NCI-H187 treated with DMSO at 0.1 percent for 48 hours (cell line): ENCODE measurements around the gene LYPD1.

ENCODE experiments used
- DNase-seq: peaks from one replicate; lab custom pipeline; 2025; lab: John Stamatoyannopoulos, UW

Gene LYPD1

DNA sequence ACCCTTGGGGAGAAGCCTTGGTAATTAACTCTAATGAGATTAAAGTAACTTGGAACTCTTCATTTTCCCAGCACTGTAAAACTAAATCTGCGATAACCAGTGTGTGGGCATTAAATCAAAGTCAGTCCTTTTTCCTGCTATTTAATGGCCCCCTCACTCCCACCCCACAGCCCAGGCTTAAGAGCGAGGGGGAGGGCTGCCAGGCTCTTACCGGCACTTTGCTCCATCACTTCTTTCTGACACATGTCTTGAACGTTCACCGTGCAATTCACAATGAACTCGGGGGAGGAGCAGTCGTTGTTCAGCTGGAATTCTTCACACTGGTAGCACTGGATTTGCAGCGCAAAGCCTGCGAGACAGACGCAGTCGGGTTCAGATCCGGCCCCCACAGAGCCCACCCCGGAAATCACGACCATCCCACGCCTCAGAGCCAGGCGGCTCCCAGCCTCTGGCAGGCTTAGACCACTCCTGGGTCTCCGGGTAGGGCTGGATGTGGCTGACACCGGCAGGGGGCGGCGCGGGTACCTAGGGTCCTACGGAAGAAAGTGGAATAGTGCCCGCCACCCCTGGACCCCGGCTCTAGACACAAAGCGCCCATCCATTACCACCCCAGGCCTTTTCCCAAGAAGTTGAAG is 1.7 kb downstream of the LYPD1 start:
- no peak for DNase-seq

DNA sequence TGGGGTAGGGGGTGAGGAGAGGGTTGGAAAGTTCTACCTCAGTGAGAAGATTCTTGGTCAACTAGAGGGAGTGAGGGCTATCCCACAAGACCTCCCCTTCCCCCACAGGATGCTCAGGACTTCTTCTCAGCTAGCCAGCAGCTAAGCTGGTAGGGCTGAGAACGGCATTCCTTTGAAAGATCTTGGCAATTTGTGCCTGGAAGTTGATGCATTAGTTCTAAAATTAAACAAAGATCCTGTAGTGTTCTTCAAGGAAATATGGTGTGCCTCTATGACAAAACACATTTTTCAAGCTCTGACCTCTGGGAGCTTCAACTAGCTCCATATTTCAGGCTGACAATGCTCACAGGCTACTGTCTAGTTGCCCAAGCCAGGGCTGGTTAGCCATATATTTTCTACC is 2.3 kb downstream of the LYPD1 start:
- DNase-seq = no peak

DNA sequence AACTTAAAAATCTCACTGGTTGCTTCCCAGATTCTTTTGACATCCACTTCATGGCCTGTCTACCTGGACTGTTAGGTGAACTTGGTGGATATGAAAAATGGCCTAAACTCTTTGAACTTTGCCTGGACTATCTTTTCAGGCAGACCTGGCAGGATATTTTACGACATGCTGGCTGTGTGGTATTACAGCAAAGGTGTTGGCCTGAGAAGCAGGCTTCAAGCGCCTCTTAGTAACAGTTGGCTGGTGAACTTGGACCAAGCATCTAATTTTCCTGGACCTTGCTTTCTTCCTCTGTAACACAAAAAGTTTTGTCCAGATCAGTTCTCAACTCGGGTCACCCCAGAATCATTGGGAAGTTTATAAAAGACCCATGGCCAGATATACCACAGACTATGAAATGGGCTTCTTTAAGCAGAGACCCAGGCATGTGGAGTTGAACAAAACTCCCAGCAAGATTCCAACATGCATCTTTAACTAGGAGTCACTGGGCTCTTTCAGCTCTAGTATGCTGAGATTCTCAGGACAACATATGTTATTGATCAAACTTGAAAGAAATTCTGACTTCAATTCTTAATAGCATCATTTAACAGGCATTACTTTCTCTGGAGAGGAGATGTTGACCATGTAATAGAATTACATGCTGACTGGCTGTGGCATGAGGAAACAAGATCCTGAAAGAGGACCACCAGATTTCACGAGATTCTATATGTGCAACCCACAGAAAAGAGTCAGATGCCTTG is 4.4 kb downstream of the LYPD1 start:
- DNase-seq = no peak

DNA sequence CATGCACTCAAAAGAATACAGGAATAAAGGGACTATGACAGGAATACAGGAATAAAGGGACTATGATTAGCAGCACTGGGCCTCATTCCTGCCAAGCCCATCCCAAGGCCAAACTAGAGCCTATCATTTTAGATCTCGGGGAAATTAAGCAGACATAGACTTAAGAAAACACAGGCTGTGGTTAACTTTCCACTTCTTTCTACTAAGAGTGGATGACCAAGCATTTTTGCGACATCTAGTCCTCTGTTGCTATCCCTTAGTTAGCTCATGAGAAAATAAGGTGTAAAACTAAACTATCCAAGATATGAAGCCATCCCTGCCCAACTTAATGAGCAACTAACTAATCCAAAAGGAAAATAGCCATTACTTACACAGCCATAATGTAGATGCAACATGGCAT is 5.9 kb downstream of the LYPD1 start:
- DNase-seq = no peak

DNA sequence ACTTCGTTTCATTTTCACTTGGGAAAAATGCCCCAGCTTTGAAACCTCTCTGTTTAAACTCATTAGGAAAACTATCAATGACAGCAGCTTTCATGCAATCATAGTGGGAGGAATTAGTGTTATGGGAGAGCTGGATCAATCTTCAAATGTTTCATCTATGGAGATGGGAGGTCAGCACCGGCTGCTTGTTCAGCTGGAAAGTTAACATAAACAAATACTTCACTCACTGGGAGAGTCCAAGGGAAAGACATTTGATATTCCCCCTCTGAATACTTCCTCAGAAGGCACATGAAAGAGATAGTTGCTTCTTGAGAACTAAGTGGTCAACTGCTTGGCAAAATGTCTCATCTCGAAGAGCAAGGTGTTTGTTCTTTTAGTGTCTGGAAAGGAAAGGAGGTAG is 7.3 kb downstream of the LYPD1 start:
- DNase-seq = no peak

DNA sequence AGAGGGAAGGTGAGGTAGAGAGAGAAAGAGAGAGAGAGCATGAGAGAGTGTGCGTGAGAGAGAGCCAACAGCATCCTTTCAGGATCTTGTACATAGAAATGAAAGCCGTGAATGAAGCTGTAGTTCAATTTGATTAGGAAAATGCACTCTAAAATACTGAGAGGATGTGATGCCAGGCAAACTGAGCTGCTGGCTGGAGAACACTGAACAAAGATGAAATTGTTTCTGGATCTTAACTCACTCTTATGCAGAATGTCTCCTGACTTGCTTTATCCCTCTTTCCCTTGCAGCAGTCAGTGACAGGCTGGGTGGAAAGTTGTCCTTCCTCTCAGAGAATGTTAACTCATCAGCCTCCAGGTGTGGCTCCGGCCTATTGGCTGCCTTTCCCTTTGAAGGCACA is 10.7 kb downstream of the LYPD1 start:
- DNase-seq = no peak

DNA sequence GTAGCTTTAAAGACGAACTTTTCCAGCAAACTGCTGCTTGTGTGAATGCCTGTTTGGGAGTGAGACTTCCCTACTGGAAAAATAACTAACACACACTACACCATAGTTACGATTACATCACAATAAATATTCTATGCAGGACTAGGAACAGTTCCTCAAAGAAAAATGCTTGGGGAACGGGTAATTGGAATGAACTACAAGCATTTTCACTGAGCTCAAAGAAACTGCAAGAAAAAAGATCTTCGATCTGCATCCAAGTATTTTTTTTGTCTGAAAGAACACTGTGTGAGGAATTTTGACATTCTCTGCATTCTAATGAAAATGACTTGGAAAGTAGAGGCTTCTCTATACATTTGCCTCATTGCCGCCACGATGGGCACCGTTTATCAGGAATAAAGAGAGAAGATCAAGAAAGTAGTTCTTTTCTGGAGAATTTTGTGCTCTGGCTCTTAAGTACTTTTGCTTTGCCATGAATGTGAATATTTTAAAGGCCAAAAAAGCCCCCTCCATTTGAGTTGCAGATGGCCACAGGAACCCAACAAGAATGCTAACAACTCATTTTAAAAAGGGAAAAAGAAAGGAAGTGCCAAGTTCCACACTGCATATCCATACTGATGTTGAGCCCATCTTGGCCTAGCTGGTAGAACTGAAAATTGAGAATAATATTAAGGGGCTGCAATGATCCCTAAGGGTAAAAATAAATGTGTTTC is 13.6 kb downstream of the LYPD1 start:
- no peak for DNase-seq

DNA sequence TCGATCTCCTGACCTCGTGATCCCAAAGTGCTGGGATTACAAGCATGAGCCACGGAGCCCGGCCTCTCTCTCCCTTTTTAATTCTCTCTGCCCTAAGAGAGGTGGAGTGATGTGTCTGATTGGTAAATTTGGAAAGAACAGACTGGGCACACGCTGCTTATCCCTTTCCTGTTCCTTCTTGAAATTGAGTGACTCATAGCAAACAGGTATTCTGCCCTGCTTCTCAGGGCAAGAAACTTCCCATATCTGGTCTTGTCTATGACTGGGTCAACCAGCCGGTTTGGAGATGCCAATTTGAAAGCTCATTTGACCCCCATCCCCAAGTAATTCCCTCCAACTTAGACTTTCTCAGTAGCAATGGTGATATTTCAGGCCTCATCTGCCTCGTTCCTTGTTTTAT is 15.0 kb downstream of the LYPD1 start:
- DNase-seq = no peak

DNA sequence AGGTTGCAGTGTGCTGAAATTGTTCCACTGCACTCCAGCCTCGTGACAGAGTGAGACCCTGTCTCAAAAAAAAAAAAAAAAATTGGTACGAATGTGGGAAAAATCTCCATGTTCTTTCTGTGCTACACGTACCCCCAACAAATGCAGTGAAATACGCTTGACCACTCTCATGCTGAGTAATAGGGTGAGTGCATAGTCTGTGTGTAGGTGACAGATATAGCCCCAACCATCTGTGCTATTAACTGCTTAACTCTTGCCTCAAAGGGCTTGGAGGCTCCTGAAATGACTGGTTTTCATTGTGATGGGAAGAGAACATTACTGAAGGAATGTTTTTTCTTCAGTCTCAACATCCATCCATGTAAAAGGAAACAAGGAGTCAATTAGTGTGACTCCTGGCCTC is 15.7 kb downstream of the LYPD1 start:
- DNase-seq = no peak

DNA sequence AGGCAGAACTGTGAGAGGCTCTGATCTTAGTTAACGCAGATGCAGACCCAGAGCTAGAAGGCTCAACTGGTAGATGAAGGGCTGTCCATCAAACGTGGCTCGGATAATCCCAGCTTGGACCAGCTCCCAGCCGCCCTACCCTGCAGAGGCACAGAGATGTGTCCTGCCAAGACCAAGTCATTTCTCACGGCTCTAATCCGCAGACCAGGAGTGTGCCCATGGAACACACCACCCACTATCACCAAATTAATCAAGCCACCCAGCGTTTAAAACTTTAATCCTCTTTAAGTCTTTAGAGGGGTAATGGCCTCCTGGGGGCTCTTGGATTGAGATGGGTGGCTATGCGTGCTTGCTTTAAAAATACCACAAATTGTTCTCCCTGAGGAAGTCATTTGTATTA is 17.5 kb downstream of the LYPD1 start:
- no peak for DNase-seq

DNA sequence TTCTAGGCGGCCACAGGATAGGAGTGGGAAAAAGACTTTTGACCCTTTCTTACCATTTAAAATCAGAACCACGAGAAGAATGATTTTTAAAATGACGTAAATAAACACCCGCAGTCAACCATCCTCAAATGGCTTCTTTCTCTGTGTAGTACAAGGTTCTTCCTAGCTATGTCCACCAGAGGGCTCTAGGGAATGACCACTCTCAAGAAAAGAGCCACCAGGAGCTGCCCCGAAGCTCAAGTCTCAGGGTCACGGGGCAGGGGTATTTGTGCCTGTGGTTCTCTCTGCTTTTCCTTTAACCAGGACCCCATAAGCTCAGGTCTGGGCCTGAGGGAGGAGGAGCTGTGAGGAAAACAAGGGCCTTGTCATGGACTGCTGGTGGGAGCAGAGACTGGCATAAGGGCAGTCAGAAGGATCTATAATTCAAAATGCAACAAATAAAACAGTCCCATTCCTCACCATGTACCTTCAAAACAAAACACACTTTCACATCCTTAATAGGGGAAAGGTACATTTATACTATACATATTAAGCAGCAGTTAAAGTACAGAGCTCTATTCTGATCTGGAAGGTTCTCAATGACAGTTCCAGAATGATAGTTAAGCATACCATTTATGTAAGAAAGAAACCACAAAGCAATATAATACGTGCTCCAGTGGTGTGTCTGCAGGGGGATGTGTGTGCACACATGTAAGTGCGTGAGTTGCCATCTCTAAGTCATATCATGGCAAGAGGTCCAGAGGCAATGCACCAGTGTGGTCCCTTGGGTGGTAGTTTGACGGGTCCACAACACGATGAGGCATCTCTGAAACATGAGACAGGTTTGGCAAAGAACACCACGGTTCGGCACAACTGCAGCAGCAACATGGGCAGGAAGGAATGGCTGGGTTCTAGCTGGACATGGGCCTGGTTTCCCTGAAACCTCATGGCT is 18.6 kb downstream of the LYPD1 start:
- DNase-seq = no peak

DNA sequence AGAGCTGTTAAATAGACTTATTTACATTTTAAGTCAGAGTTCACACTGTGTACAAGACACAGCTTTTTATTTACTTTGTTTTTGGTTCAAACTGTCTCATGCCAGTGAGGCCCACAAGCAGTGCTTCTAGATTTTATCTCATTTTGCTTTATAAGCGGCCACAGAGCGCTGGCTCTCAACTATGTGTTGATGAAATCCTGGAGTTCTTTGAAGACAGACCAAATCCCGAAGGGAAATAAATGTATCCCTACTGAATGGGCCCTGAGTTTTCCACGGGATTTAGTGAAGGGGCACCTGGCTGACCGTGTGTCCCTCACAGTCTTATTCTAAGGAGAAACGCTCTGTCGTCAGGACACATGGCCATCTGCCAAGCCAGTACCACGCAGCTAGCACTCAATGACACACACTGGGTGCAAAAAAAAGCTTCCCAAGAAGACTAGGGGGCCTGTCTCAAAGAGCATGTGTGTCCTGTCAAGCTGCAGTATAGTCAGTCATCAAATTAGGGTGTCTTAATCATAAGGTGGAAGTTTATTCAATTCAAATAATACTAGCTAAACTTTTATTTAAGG is 23.4 kb downstream of the LYPD1 start:
- DNase-seq = no peak

DNA sequence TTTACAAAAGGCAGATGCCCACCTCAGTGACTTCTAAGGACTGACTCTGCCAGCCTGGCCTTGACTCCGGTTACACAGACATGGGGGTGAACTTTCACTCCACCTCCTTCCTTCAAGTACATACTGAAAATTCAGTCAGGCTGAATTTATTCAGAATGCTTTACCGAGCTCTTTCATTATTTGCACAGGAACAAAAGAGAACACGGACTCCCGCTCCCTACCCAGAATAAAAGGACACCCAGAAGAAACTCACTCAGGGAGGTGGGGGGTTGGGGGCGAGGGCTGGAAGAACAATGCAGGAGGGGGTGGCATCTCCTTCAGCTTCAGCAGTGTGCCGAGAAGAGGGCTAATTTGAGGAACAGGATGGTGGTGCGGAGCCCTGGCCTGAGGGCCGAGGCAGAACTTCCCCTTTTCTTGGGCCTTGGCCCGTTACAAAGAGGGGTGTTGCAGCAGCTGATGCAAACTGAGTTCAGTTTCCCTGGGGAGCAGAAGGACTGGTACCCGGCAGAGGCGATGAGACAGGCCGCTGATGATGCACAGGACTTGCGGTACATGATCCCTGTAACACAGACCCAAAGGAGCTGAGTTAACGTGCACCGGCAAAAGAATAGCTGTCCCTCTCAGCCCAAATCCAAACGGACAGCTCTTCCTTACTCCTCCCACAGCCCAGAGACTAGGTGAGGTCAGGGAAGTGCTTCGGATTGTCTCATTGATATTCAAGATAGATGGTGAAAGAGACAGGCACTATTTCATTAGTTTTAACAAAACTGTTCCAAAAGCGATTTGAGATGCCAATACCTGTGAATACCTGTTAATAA is 24.1 kb downstream of the LYPD1 start:
- DNase-seq = no peak

DNA sequence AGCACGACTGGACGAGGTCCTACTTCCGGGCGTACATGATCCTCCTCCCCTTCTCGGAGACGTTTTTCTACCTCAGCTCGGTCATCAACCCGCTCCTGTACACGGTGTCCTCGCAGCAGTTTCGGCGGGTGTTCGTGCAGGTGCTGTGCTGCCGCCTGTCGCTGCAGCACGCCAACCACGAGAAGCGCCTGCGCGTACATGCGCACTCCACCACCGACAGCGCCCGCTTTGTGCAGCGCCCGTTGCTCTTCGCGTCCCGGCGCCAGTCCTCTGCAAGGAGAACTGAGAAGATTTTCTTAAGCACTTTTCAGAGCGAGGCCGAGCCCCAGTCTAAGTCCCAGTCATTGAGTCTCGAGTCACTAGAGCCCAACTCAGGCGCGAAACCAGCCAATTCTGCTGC is 24.8 kb downstream of the LYPD1 start:
- DNase-seq = no peak

DNA sequence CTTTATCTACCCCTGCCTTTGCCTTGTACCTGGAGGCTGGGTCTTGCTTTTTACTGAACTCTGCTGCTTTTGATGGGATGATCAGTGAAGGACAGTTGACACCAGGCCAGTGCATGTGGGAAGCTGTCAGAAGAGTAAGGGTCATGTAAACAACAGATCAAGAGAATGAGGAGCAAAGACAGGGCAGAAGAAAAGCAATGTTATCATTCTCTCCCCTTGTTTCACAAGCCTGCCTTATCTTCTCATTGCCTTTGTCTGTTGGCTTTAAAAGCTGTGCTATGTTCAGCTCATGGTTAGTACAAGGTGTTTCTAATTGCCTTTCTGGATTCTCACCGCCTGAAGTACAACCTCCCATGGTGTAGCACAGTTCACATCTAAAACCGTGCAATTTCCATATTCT is 27.6 kb downstream of the LYPD1 start:
- no peak for DNase-seq

DNA sequence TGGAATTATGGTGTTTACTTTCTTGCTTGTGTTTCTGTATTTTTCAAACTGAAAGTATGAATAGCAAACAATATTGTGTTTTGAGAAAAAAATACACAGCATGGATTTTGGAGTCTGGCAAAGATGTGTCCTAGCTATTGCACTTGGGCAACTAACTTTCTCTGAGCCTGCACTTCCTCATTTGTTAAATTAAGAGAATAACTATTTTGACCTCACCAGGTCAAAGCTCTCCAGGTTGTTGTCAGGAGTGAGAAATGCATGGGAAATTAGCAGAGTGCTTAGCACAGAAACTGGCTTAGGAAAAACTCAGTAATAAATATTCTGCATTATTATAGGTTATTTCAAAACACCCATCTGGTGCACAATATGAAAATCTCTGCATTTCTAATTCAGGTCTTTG is 28.2 kb downstream of the LYPD1 start:
- DNase-seq = no peak

DNA sequence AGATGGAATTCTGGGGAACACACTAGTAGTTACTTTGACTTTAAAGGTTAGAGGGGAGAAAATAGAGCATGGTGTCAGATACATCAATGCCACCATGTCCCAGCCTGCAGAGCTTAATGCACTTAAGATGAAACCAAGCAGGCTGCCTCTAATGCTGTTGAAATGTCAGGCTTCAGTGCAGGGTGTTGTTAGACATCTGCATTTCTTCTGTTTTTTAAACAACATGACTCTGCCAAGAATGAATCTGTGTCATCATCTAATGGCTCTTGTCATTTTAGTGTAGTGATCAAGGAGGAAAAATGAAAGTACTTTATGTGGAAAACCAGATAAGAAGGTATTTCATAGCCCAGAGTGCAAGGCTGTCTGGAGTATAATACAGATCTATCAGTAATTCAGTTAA is 29.9 kb downstream of the LYPD1 start:
- DNase-seq = no peak

DNA sequence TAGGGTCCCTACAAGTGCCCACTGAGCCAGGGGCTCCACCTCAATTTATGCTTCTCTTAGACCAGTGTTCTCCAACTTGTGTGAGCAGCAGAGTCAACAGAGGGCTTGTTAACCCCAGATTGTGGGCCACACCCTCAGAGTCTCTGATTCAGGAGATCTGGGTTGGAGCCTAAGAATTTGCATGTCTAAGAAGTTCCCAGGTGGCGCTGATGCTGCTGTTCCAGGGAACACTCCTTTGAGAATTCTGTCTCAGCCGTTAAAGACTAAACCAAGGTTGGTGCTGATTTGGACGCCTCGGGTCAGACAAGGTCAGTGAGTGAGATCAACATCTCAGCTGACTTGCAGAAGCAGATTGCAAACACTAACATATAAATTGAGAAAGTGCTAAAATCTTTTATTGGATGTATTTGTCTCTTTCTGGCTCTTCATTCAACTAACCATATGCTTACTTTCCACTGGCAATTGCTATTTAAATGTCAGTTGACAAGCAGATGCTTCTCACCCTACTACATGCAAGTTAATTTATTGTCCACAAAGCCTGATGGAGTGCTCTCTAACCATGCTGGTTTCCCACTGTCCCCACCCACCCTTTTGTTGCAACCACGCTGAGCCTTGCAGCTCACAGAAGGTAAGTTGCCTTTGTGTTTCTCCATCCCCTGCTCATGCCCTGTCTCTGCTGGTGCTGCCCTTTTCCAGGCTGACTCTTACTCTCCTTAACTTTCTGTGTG is 31.5 kb downstream of the LYPD1 start:
- DNase-seq = peak; percentile 46

DNA sequence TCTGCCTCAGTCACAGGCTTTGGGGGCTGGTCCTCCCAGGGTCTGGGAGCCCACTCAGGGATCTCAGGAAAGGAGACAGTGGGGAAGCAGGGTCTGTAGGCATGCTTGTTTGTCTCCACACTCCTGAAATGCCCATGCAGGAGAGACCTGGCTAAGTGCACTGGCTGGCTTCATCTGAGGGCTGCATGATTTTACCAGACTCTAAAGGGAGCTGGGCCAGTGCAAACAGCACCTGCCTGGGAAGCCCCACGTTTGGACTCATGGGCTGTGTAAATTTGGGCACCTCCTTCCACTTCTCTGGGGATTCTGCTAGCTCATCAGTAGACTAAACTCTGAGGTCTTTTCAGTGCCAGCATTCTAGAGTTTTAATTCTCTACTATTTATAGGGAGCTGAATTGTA is 33.7 kb downstream of the LYPD1 start:
- DNase-seq = no peak

DNA sequence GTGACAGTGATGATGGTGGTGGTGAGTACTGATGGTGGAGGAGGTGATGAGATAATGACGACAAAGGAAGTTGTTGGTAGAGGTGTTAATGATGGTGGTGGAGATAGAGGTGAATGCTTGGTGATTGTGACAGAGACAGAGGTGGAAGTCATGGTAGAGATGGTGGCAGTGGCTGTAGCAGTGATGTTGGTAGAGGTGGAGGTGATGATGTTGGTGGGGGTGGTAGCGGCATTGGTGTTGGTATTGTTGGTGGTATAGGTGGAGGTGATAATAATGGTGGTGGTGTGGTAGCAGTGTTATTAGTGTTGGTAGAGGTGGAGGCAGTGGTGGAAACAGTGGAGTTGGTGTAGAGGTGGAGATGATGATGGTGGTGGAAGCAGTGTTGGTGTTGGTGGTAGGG is 36.4 kb downstream of the LYPD1 start:
- DNase-seq = no peak
